ENCODE data around the gene DDI2.

The DDI2 gene

GRCh38 chr1:15633756-15634420, 16.6 kb downstream of the DDI2 start:
- TF ChIP-seq EZH2phosphoT487 (conservative IDR thresholded peaks at IDR 0.05; ENCODE audit: low read length) = no peak
- TF ChIP-seq CTCF (IDR thresholded peaks at IDR 0.05; ENCODE audit: insufficient read depth, low read length, poor library complexity, severe bottlenecking) = no peak
- no peaks in the 10 kb centered on the region for H3K9me2 ChIP-seq (replicated peaks; ENCODE audit: insufficient read depth, low read length)
- H3K4me3 ChIP-seq (ENCODE audit: insufficient read depth, low read length, poor library complexity, severe bottlenecking) = no peak overlapping the region
- H3K9ac ChIP-seq (ENCODE audit: low read length) = no peak overlapping the region
- no peaks in the 10 kb centered on the region; the same call in 1 of the 2 replicates for H3K79me2 ChIP-seq (ENCODE audit: insufficient read depth, low read length)
- no peaks in the 10 kb centered on the region for H3F3A ChIP-seq (ENCODE audit: insufficient read depth)
- no peak overlapping the region for H3K4me2 ChIP-seq (ENCODE audit: low read depth, low read length, poor library complexity, severe bottlenecking)
- no peaks in the 10 kb centered on the region for H4K20me1 ChIP-seq (ENCODE audit: low read depth, low read length)
- H3K27me3 ChIP-seq (ENCODE audit: low read length) = no peaks in the 10 kb centered on the region
- peaks cover 29% of the 10 kb centered on the region; the same call in 1 of the 2 replicates for H3K36me3 ChIP-seq (ENCODE audit: low read length)
- H3K27ac ChIP-seq (ENCODE audit: low read depth, low read length) = no peak overlapping the region
- H3K9me3 ChIP-seq (ENCODE audit: insufficient read depth, low read length) = no peaks in the 10 kb centered on the region
- no peak overlapping the region for H2AFZ ChIP-seq (ENCODE audit: low read depth, low read length, severe bottlenecking)

GRCh38 chr1:15636436-15636835, 19.2 kb downstream of the DDI2 start:
- H4K20me1 ChIP-seq (ENCODE audit: low read depth, low read length) = no peaks in the 10 kb centered on the region

GRCh38 chr1:15637826-15638225, 20.6 kb downstream of the DDI2 start:
- Histone ChIP-seq H3K36me3 (ENCODE audit: low read length) (peaks cover 24% of the 10 kb centered on the region; the same call in 1 of the 2 replicates), H4K20me1 (ENCODE audit: low read depth, low read length) (no peaks in the 10 kb centered on the region)

More at GRCh38 chr1:15636436-15636835, 19.2 kb downstream of the DDI2 start:
- H3K79me2 ChIP-seq (ENCODE audit: insufficient read depth, low read length) = no peaks in the 10 kb centered on the region
- H3K36me3 ChIP-seq (ENCODE audit: low read length) = peaks cover 27% of the 10 kb centered on the region; the same call in 1 of the 2 replicates
- no peak overlapping the region for H2AFZ ChIP-seq (ENCODE audit: low read depth, low read length, severe bottlenecking)
- no peaks in the 10 kb centered on the region for H3K9me3 ChIP-seq (ENCODE audit: insufficient read depth, low read length)
- H3K27me3 ChIP-seq (ENCODE audit: low read length) = no peaks in the 10 kb centered on the region
- no peak overlapping the region for H3K4me3 ChIP-seq (ENCODE audit: insufficient read depth, low read length, poor library complexity, severe bottlenecking)
- no peaks in the 10 kb centered on the region for H3K9me2 ChIP-seq (replicated peaks; ENCODE audit: insufficient read depth, low read length)
- H3K4me2 ChIP-seq (ENCODE audit: low read depth, low read length, poor library complexity, severe bottlenecking) = no peak overlapping the region
- no peaks in the 10 kb centered on the region for H3F3A ChIP-seq (ENCODE audit: insufficient read depth)
- TF ChIP-seq EZH2phosphoT487 (conservative IDR thresholded peaks at IDR 0.05; ENCODE audit: low read length) (no peak), CTCF (IDR thresholded peaks at IDR 0.05; ENCODE audit: insufficient read depth, low read length, poor library complexity, severe bottlenecking) (no peak)
- no peak overlapping the region for H3K27ac ChIP-seq (ENCODE audit: low read depth, low read length)
- no peak overlapping the region for H3K9ac ChIP-seq (ENCODE audit: low read length)

More at GRCh38 chr1:15637826-15638225, 20.6 kb downstream of the DDI2 start:
- Histone ChIP-seq H3K9ac (ENCODE audit: low read length) (no peak overlapping the region), H3K9me3 (ENCODE audit: insufficient read depth, low read length) (no peaks in the 10 kb centered on the region), H2AFZ (ENCODE audit: low read depth, low read length, severe bottlenecking) (no peak overlapping the region), H3K4me2 (ENCODE audit: low read depth, low read length, poor library complexity, severe bottlenecking) (no peak overlapping the region), H3K4me3 (ENCODE audit: insufficient read depth, low read length, poor library complexity, severe bottlenecking) (no peak overlapping the region), H3K79me2 (ENCODE audit: insufficient read depth, low read length) (no peaks in the 10 kb centered on the region), H3F3A (ENCODE audit: insufficient read depth) (no peaks in the 10 kb centered on the region), H3K27me3 (ENCODE audit: low read length) (no peaks in the 10 kb centered on the region), H3K27ac (ENCODE audit: low read depth, low read length) (no peak overlapping the region), H3K9me2 (replicated peaks; ENCODE audit: insufficient read depth, low read length) (no peaks in the 10 kb centered on the region)
- no peak for TF ChIP-seq CTCF (IDR thresholded peaks at IDR 0.05; ENCODE audit: insufficient read depth, low read length, poor library complexity, severe bottlenecking)
- TF ChIP-seq EZH2phosphoT487 (conservative IDR thresholded peaks at IDR 0.05; ENCODE audit: low read length) = no peak

All from SU-DHL-6 (cell line).